CD4-positive, alpha-beta T cell treated with Interleukin-12 subunit alpha and Interleukin-12 subunit beta, for 1 hour (primary cell): Measurements from ENCODE around the gene MOSMO.
"Not testable (repeated sequence)": the region's sequence is repeated elsewhere in the genome, so short reads cannot be mapped to it uniquely, and the experiment has no call there.

Experiments used
- DNase-seq: peaks from one replicate; pipeline ENCODE4 v3.0.0-alpha.2; 2020

MOSMO gene

DNA sequence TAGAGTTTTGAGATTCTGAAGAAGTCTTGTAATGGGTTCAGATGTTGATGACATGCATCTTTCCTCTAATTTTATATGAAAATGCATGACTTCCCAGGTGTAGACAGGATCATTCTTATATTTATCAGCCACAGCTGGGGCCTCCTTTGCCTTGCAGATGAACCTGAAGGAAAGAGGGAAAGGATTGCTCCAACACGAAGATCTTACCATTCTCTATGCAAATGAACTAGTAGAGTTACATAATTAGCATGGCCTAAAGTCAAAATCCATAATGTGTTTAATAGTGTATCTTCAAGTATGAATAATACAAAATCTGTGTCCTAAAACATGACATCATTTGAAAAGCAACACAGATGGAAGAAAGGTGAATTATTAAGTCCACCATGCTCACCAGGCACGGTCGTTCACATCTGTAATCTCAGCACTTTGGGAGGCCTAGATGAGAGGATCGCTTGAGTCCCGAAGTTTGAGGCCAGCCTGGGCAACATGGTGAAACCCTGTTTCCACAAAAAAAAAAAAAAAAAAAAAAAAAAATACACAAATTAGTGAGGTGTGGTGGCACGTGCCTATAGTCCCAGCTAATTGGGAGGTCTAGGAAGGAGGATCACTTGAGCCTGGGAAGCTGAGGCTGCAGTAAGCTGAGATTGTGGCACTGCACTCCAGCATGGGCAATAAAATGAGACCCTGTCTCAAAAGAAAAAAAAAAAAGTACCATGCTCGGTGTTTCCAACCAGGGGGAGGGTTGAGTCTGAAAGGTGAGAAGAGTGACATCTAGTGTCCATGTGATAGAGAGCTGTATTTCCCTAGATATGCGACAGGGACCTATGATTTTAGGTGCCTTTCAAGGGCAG, 90.7 kb downstream of the MOSMO start:
- DNase-seq, result peak; percentile 41

DNA sequence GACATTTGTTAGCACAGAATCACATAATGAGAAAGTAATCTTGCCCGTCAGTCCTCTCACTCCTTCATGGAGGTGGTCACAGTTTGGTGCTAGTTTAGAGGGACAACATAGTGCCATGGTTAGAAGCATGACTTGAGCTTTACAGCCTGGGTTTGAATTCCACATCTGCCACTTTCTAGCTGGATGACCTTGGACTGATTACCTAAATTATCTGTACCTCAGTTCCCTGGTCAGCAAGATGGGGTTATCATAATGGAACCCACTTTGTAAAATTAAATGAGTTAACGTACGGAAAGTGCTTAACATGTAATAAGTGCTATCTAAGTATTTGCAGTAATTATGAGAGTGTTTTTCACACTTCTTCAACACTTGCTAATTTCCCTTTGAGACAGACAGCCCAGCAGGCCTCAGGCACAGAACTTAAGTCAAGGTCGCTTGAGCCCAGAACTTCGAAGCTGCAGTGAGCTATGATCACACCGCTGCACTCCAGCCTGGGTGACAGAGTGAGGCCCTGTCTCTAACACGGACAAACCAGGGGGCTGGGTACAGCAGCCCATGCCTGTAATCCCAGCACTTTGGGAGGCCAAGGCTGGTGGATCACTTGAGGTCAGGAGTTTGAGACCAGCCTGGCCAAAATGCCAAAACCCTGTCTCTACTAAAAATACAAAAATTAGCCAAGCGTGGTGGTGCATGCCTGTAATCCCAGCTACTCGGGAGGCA, 91.5 kb downstream of the MOSMO start:
- no peak for DNase-seq

DNA sequence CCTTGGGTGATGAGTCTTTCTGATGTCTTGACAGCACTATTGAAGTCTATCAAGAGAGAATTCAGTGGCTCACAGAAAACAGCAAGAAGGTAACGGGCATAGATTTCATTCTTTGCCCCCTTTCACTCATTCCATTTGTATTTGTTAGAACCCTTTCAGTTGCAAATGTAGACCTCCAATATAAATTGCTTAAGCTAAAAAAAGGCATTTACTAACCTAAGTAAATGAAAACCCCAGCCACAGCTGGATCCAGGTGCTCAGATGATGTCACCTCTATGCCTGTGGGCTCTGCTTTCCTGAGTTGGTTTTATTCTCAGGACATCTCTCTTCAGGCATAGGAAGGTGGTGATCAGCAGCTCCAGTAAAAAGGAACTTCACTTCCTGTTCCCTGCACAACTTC, 95.5 kb downstream of the MOSMO start:
- no peak for DNase-seq

DNA sequence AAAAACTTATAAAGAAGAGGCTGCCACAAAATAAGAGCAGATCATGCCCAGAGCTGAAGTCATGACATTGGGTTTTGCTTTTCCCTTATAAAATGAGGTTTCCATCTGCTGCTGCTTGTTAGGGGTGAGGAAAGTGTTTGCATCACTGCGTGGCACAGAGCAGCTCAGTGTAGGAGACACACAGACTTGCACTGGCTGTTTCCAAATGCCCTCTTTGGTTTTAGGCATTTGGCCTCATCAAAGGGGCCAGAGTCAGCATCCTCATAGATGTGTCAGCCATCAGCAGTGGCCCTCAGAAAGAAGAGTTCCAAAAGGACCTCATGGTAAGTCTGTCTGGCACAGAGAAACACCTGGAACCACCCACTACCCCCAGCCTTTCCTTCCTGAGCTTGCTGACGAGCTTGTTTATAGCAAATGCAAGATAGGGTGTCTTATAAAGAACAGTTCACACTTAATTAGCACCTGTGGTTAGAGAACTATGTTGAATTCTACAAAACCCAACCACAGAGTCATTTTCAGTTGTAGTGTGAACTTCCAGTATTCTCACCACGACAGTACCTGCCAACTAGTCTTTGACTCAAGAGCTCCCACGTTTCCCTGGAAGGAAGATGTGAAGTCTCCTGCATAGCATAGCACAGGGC, 101.5 kb downstream of the MOSMO start:
- peak; percentile 11 for DNase-seq

DNA sequence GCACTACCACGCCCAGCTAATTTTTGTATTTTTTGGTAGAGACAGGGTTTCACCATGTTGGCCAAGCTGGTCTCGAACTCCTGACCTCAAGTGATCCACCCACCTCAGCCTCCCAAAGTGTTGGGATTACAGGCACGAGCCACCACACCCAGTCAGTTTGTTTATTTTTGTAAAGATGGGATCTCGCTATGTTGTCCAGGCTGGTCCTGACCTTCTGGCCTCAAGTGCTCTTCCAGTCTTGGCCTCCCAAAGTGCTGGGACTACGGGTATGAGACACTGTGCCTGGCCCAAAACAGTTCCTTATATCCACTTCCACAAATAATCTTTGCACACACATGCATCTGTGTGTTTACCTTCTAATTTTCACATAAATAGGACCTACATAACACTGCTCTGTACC, 103.7 kb downstream of the MOSMO start:
- not testable (repeated sequence) for DNase-seq

DNA sequence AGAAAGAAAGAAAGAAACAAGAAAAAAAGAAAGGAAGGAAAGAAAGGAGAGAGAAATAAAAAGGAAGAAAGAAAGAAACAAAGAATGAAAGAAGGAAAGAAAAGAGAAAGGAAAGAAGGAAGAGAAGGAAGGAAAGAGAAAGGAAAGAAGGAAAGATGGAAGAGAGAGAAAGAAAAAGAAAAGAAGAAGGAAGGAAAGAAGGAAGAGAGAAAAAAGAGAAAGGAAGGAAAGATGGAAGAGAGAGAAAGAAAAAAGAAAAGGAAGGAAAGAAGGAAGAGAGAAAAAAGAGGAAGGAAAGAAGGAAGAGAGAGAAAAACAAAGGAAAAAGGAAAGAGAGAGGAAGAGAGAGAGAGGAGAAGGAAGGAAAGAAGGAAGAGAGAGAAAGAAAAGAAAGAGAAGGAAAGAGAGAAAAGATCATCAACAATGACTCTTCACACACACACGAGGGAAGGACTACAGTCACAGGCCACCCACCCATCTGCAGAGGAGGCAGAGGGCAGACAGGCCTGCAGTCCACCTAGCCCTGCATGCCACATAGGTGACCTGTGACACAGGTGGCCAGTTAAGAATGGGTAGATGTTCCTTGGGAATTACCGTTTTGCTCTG, 108.3 kb downstream of the MOSMO start:
- no peak for DNase-seq

DNA sequence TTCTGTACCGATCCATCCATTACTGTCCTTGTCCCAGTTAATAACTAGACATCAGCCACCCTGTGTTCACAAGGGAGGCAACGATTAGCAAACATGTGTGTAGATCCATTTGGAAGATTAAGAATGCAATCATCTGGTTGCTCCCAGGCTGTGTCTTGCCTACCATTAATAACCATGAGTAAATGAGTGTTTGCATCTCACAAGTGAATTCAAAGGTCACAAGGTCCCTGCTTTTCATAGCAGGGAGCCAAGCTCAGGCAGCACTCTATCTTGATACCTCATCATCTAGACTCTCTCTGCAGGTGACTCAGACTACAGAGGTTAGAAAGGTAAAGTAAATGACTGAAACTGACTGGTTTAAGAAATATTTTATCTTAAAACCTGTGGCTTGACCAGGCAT, 109.7 kb downstream of the MOSMO start:
- no peak for DNase-seq

DNA sequence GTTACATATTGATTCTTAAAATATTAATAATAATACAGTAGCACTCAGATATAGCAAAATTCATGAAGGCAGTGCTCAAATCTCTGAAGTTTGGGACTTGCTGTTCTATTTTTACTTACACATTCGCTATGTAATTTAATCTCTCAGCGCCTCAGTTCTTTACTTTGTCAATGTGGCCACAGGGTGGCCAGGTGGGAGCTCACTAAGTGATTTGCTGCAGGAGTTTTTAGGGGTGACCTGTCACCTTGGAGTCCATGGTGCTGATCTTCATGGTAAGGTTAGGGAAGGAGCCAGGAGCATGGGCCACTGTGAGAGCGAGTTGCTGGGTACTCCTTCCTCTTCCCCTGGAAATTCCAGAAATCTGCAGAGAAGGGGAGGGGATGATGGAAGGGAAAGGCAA, 112.5 kb downstream of the MOSMO start:
- no peak for DNase-seq

DNA sequence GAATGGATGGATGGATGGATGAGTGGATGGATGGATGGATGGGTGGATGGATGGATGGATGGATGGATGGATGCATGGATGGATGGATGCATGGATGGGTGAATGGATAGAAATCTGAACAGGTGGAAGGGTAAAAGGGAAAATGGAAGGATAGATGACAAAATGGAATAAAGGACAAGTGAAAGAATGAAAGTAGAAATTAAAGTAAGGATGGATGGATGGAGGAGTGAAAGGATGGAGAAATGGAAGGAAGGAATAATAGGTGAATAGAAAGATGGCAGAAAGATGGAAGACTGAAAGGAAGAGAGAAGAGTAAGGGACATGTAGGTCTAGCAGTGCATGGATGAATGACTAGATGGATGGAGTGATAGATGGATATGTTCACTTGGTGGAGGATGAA, 114.3 kb downstream of the MOSMO start:
- no peak for DNase-seq

DNA sequence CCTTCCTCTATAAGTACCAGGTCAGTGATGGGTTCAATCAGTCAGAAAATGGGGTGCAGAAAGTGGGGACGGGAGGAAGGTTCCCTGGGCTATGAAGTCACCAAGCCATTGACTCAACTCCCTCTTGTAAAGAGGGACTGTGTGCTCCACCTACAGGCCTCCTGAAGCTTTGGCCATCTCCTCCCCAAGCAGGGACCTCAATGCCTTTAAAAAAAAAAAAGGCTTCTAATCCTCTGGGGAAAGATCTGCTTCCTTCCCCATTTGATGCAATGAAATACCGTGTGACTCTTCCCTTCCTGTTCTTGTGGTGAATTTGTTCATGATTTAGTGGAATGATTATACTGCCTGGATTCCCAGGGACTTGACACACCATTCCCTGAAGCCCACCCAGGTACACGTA, 115.2 kb downstream of the MOSMO start:
- no peak for DNase-seq

DNA sequence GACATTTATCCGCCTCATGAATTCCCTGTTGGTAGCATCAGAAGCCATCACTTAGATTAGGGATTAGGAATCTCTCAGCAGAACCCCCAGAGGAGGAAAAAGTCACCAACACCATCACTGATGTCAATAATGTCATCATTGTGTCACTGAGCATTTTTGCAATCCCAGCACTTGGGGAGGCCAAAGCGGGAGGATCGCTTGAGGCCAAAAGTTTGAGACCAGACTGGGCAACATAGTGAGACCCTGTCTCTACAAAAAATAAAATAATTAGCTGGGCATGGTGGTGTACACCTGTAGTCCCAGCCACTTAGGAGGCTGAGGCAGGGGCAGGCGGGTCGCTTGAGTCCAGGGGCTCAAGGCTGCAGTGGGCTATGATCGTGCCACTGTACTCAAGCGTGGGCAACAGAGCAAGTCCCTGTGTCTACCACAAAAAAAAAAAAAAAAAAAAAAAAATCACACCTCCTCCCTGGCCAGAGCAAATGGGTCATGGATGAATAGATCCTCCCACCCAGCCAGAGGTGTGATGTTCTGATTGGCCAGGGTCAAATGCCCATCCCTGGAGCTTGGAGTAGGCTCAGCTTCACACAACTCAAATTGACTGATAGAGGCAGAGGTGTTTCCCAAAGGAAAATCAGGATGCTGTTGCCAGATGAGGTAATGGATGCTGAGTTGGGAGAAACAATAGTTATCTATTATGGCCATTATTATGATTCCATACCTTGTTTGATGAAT, 116.0 kb downstream of the MOSMO start:
- DNase-seq, result no peak

DNA sequence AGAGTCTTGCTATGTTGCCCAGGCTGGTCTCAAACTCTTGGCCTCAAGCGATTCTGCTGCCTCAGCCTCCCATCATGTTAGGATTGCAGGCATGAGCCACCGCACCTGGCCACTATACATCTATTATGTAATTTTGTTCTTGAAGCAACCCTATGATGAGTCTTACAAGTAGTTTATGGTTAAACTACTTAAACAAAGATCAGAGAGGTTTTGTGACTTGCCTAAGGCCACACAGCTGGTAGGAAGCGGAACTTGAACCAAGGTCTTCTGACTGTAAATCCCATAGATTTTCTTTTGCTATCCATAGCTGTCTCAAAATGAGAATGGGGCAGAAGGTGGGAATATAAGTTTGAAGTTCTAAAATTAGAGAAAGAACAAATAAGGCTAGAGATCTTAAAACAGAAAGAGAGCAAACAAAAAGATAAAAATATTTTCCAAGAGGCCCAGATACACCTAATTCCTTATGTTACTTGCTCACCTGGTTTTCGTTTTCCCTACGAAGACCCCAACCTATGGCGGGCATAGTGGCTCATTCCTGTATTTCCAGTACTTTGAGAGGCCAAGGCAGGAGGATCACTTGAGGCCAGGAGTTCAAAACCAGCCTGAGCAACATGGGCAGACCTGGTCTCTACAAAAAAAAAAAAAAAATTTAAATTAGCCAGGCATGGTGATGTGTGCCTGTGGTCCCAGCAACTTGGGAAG, 116.8 kb downstream of the MOSMO start:
- DNase-seq, result no peak

DNA sequence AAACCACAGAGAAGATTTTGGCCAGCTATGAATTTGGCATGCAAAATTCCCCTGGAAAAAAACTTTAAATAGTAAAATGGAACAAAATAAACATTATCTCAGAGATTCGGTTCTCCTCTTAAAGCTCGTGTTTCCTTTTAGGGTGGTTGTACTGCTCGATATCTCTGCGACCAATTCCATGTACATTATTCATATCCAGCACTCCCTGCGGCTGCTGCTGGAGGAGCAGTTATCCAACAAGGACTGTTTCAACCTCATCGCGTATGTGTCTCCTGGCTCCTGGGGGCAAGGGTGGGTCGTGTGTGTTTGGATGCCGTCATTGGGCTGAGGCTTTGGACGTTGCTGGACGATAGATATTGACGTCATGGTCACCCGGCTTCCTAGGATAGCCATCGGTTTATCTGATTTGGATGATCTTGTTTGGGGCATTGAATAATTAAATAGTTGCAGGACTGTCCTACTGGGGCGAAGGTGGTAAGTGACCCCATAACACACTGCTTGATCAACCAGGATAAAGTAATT, 118.2 kb downstream of the MOSMO start:
- no peak for DNase-seq

DNA sequence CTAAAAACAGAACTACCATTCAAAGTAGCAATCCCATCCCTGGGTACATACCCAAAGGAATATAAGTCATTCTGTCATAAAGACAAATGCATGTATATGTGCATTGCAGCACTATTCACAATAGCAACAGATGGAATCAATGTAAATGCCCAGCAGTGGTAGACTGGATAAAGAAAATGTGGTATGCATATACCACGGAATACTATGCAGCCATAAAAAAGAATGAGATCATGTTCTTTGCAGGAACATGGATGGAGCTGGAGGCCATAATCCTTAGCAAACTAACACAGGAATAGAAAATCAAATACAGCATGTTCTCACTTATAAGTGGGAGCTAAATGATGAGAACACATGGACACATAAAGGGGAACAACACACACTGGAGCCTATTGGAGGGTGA, 120.6 kb downstream of the MOSMO start:
- DNase-seq, result not testable (repeated sequence)

DNA sequence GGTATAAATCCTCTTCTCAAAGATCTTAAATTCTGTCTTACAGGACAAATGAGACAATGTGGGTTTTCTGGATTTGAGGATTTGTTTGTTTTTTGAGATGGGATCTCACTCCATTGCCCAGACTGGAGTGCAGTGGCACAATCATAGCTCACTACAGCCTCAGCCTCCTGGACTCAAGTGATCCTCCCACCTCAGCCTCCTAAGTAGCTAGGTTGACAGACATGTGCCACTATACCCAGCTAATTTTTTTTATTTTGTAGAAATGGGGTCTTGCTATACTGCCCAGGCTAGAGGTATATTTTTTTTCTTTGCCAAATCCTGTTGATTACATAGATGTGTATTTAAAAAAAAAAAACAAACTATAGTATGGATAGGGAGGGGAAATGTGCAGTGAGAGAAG, 122.6 kb downstream of the MOSMO start:
- no peak for DNase-seq

DNA sequence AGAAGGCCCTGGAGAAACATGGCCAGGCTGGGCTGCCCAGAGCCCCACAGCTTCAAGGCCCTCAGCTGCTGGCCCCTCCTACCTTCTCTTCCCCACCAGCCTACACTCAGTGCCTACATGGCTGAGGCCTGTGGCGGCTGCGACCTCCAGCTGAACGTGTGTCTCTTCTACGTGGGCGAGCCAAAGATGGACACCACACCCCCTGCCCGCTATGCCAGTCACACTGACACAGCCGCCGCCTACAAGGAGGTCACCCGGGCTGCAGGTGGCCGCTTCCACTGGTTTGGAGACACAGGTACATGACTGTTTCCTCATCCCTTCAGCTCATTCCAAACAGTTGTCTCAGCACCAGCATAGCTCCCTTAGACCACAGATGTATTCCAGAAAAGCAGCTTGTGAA, 124.9 kb downstream of the MOSMO start:
- DNase-seq, result no peak
